GM13977 (cell line): ENCODE results near the gene ARAP1.
A peak's percentile ranks its signal among the peaks of the same experiment; 100 is the strongest.

ENCODE experiments used
- DNase-seq: peaks from one replicate; pipeline ENCODE4 v3.0.0; 2012; ENCODE audit warnings: low spot score
- CTCF ChIP-seq: IDR thresholded peaks from 2 replicates; pipeline ENCODE4 v1.5.1; 2012; ENCODE audit warnings: mild to moderate bottlenecking, control low read depth; ENCODE audit not compliant: insufficient read depth; ENCODE audit errors: extremely low read depth, missing control alignments
- in situ Hi-C: fragments of 300-500 bp; cut with MboI; formaldehyde crosslinking; loops from one replicate; pipeline ENCODE4 v1.12.0; 2022; ENCODE audit warnings: low sequenced_read_pairs, low pct_unique_long_range_greater_than_20kb, mixed read lengths, inconsistent platforms; ENCODE audit not compliant: unreplicated experiment

Gene ARAP1

GRCh38 chr11:72682238-72682857 is 69.9 kb downstream of the ARAP1 start:
- TF ChIP-seq CTCF, result no peak
- no peak for DNase-seq
- in situ Hi-C loops, result no loop called here

- in situ Hi-C loops, result no loop called here
- TF ChIP-seq CTCF, result no peak
- DNase-seq, result no peak
Observed at GRCh38 chr11:72681226-72682153, 70.7 kb downstream of the ARAP1 start.

GRCh38 chr11:72680624-72681158 is 71.5 kb downstream of the ARAP1 start:
- no peak for DNase-seq
- in situ Hi-C loops, result no loop called here
- no peak for TF ChIP-seq CTCF

- TF ChIP-seq CTCF, result no peak
- in situ Hi-C loops, result no loop called here
- DNase-seq, result no peak
Observed at GRCh38 chr11:72679869-72680268, 72.3 kb downstream of the ARAP1 start.

GRCh38 chr11:72678524-72678923 is 73.7 kb downstream of the ARAP1 start:
- TF ChIP-seq CTCF, result no peak
- in situ Hi-C loops, result no loop called here
- no peak for DNase-seq

GRCh38 chr11:72676861-72677341 is 75.3 kb downstream of the ARAP1 start:
- DNase-seq, result peak; percentile 68
- in situ Hi-C loops, result no loop called here

More at GRCh38 chr11:72676861-72677341, 75.3 kb downstream of the ARAP1 start:
- TF ChIP-seq CTCF, result no peak
